ENCODE data around the gene ZNF439. TPM values are rescaled to one million over a fixed set of nuclear protein-coding genes. Genes with fewer than 3 reads are reported as not detected.
"Not testable (repeated sequence)": the region's sequence is repeated elsewhere in the genome, so short reads cannot be mapped to it uniquely, and the experiment has no call there.

ZNF439 gene
- total RNA-seq, 2 donors from 2014 or later, result 4.3 to 16.5 TPM

DNA sequence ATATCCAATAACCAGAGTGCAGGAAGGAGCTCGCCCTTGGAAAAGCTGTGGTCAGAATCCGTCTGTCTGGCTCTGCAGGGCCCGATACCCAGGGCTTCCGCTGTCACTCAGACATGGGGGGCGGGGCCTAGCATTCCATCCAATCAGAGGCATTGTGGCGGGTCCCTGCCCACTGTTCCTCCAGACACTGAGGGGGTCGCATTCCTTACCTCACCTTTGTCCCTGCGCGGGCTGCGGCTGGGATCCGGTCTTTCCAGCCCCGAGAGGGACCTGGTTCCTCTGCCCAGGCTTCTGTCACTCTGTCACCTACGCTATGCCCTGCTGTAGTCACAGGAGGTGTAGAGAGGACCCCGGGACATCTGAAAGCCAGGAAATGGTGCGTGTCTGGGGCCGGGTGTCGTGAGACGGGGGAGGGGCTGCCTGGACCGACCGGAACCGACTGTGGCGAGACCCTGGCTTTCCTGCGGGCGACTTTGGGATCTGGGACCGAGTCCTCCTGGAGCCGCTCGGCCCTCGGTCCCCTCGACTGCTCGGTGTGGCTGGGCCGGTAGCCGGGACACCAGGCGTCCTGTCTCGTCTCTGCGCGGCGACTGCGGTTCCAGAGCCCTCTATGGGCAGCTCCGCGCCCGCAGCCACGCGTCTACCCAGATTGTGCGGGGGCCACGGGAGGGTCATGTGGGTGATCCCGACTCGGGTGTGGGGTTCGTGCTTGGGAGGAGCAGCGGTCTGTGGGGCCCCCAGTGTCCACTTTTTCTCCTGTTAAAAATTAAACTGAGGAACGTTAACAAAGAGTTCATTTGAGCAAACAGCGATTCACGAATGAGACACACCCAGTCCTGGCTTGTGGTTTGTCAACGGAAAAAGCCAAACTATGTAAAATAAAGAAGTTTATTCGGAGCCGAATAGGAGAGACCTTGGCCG, 39.3 kb downstream of the ZNF439 start, which contains the start of gene ZNF69:
Gene ZNF69 (plus strand): TSS at position 172 of the 921 bp plus-strand sequence. CDS start 142 bp downstream, at position 314.
- H3K36me3 Mint-ChIP-seq (ENCODE audit: low read depth), result no peaks in the 10 kb centered on the region
- peak within 1 kb of the TSS; percentile 91 for H3K4me3 Mint-ChIP-seq
- peak; percentile 89 for ATAC-seq (replicated peaks)
- H3K27me3 Mint-ChIP-seq, result no peaks in the 10 kb centered on the region
- H3K4me1 Mint-ChIP-seq, result peaks cover 13% of the 10 kb centered on the region
- peaks cover 3% of the 10 kb centered on the region for H3K9me3 Mint-ChIP-seq
- peak within 1 kb of the TSS; percentile 88 for H3K27ac Mint-ChIP-seq

DNA sequence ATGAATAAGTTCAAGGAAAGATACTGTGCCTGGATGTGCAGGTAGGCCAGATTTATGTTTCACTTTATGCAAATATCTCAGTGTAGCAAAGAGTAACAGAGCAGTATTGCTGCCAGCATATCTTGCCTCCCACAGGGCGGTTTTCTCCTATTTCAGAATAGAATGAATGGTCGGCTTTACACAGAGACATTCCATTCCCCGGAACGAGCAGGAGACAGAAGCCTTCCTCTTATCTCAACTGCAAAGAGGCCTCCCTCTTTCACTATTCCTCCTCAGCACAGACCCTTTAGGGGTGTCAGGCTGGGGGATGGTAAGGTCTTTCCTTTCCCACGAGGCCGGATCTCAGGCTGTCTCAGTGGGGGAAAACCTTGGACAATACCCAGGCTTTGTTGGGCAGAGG, 41.4 kb downstream of the ZNF439 start:
- not testable (repeated sequence) for H3K36me3 Mint-ChIP-seq (ENCODE audit: low read depth); H3K4me3 Mint-ChIP-seq; H3K9me3 Mint-ChIP-seq; H3K27ac Mint-ChIP-seq; ATAC-seq (replicated peaks); H3K27me3 Mint-ChIP-seq
- H3K4me1 Mint-ChIP-seq, result peaks cover 13% of the 10 kb centered on the region

DNA sequence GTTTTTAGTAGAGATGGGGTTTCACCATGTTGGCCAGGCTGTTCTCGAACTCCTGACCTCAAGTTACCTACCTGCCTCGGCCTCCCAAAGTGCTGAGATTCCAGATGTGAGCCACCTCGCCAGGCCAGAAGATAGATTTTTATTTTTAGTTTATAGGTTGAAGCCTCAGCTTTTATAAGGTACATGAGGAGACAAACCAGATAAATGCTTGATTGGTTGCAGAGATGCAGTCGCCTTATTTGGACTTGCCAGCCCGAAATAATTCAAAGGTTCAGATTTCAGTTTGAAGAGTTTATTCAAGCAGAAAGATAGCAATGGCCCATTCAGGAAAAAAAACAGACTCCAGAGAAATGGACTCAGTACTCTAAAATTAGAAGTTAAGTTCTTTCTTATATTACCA, 42.1 kb downstream of the ZNF439 start:
- Mint-ChIP-seq H3K27me3 (no peaks in the 10 kb centered on the region), H3K9me3 (peaks cover 9% of the 10 kb centered on the region), H3K36me3 (ENCODE audit: low read depth) (no peaks in the 10 kb centered on the region), H3K4me3 (no peak overlapping the region), H3K27ac (no peak overlapping the region), H3K4me1 (peaks cover 13% of the 10 kb centered on the region)
- ATAC-seq (replicated peaks), result no peak

DNA sequence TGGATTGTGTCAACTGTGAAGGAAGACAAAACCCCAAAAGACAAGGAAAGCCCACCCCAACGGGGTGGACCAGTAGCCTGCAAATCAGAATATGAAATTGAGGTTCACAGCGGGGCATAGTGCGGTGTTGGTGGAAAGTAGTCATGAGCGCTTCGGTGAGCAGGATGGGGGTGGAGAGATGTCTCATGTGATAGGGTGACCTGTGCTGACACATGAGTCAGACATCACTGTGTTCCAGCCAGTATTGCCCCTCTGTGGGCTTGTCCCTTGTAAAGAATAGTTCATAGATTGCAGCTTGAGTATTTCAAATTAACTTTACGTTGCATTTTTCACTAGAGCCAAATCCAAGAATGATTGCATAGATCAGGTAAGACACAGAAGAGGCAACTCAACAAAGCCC, 46.3 kb downstream of the ZNF439 start:
- Mint-ChIP-seq H3K27ac (no peak overlapping the region), H3K4me1 (no peaks in the 10 kb centered on the region), H3K9me3 (peaks cover 6% of the 10 kb centered on the region), H3K36me3 (ENCODE audit: low read depth) (peaks cover 7% of the 10 kb centered on the region), H3K4me3 (no peak overlapping the region), H3K27me3 (no peaks in the 10 kb centered on the region)
- ATAC-seq (replicated peaks), result no peak

DNA sequence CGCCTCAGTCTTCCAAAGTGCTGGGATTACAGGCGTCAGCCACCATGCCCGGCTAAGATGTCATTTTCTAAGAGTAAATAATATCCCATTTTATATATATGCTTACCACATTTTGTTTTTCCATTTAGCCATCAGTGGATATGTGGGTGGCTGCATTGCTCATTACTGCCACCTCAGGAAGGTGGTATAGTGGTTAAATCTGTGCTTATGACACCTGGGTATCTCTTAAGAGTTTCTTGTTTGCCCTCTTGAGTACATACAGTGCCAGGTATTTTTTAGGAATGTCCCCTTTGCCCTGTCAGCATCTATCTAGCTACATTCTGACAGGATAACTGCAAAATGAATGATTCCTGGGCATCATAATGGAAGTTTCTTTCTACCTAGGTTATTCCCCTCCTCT, 53.7 kb downstream of the ZNF439 start:
- Mint-ChIP-seq H3K4me1 (no peaks in the 10 kb centered on the region), H3K36me3 (ENCODE audit: low read depth) (peaks cover 33% of the 10 kb centered on the region), H3K4me3 (no peak overlapping the region), H3K27me3 (no peaks in the 10 kb centered on the region), H3K9me3 (peaks cover 27% of the 10 kb centered on the region), H3K27ac (no peak overlapping the region)
- no peak for ATAC-seq (replicated peaks)

DNA sequence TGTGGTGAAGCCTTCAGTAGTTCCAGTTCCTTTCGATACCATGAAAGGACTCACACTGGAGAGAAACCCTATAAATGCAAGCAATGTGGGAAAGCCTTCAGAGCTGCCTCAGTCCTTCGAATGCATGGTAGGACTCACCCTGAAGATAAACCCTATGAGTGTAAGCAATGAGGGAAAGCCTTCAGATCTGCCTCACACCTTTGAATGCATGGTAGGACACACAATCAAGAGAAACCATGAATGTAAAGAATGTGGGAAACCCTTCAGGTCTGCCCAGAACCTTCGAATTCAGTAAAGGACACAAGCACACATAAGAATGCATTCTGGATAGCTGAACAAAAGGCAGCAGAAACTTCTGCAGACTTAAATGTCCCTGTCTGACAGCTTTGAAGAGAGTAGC, 57.4 kb downstream of the ZNF439 start:
- no peak for ATAC-seq (replicated peaks)
- no peaks in the 10 kb centered on the region for H3K27me3 Mint-ChIP-seq
- H3K36me3 Mint-ChIP-seq (ENCODE audit: low read depth), result peaks cover 25% of the 10 kb centered on the region
- H3K4me3 Mint-ChIP-seq, result no peak overlapping the region
- no peaks in the 10 kb centered on the region for H3K4me1 Mint-ChIP-seq
- no peak overlapping the region for H3K27ac Mint-ChIP-seq
- peaks cover 40% of the 10 kb centered on the region for H3K9me3 Mint-ChIP-seq

DNA sequence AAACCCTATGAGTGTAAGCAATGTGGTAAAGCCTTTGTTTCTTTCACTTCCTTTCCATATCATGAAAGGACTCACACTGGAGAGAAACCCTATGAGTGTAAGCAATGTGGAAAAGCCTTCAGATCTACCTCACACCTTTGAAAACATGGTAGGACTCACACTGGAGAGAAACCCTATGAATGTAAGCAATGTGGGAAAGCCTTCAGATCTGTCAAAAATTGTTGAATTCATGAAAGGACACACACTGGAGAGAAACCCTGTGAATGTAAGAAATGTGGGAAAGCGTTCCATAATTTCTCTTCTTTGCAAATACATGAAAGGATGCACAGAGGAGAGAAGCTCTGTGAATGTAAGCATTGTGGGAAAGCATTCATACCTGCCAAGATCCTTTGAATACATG, 63.4 kb downstream of the ZNF439 start:
- H3K27me3 Mint-ChIP-seq; H3K4me3 Mint-ChIP-seq; ATAC-seq (replicated peaks); H3K36me3 Mint-ChIP-seq (ENCODE audit: low read depth); H3K4me1 Mint-ChIP-seq; H3K27ac Mint-ChIP-seq: not testable (repeated sequence)
- peaks cover 22% of the 10 kb centered on the region for H3K9me3 Mint-ChIP-seq

DNA sequence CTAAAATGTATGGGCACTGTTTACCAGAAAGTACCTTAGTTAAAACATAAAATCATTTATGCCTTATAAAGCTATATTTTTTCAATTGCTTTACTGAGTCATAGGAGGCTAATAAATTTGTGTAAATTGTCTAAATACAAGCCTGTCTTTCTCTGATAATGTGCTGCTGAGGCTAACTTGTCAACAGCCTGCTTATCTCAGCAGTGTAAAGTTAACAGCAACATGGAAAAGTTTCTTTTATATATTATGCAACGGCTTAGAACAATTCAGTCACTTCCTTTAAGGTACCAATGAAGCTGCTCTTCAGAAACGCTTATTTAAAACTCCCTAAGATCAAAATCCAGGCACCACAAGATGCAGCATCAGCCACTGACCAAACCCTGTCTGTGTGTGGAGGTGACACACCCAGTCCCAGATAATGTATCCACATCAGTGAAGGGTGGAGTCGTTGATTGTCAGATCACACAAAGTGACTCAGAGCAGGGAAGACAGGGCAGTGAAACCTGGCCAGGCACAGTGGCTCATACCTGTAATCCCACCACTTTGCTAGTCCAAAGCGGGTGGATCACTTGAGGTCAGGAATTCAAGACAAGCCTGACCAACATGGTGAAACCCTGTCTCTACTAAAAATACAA, 66.0 kb downstream of the ZNF439 start:
- H3K4me1 Mint-ChIP-seq; H3K27ac Mint-ChIP-seq; H3K27me3 Mint-ChIP-seq; ATAC-seq (replicated peaks); H3K9me3 Mint-ChIP-seq; H3K36me3 Mint-ChIP-seq (ENCODE audit: low read depth); H3K4me3 Mint-ChIP-seq: not testable (repeated sequence)

Other genes with a start within 250 kb of the ZNF439 start
- 1 to 10 TPM; 1.9 to 2.8 TPM for gene ZNF823, start 109.8 kb upstream of the ZNF439 start, total RNA-seq
- 1 to 10 TPM; 4.5 to 5.1 TPM for gene ZNF441, start 81.7 kb upstream of the ZNF439 start, total RNA-seq
- under 1 TPM; 0.50 to 0.52 TPM for gene ZNF491, start 50.2 kb upstream of the ZNF439 start, total RNA-seq
- 1 to 10 TPM; 8.7 to 9.0 TPM for gene ZNF440, start 34.5 kb upstream of the ZNF439 start, total RNA-seq
- 1 to 10 TPM; 1.5 to 1.9 TPM for gene ZNF69, start 39.1 kb downstream of the ZNF439 start, total RNA-seq
- gene ZNF700, start 76.4 kb downstream of the ZNF439 start, total RNA-seq, result 10 to 100 TPM; 12.0 to 12.2 TPM
- gene ZNF763, start 116.3 kb downstream of the ZNF439 start, total RNA-seq, result 1 to 10 TPM in 1 of 2 donors, under 1 TPM in 1; 0.64 to 1.3 TPM
- under 1 TPM in 1 of 2 donors, not detected in 1; 0.85 TPM for gene ZNF433, start 187.0 kb downstream of the ZNF439 start, total RNA-seq
- under 1 TPM in 1 of 2 donors, not detected in 1; 0.74 TPM for gene ZNF878, start 204.2 kb downstream of the ZNF439 start, total RNA-seq
- gene ZNF844, start 216.0 kb downstream of the ZNF439 start, total RNA-seq, result 1 to 10 TPM; 1.8 to 3.1 TPM